IPS-NIHi7 (cell line): ENCODE results near the gene PLEKHO2.

Source experiments
- DNase-seq: peaks from one replicate; pipeline ENCODE4 v3.0.0; 2012; ENCODE audit warnings: mixed read lengths; ENCODE audit errors: extremely low spot score

PLEKHO2 gene

DNA sequence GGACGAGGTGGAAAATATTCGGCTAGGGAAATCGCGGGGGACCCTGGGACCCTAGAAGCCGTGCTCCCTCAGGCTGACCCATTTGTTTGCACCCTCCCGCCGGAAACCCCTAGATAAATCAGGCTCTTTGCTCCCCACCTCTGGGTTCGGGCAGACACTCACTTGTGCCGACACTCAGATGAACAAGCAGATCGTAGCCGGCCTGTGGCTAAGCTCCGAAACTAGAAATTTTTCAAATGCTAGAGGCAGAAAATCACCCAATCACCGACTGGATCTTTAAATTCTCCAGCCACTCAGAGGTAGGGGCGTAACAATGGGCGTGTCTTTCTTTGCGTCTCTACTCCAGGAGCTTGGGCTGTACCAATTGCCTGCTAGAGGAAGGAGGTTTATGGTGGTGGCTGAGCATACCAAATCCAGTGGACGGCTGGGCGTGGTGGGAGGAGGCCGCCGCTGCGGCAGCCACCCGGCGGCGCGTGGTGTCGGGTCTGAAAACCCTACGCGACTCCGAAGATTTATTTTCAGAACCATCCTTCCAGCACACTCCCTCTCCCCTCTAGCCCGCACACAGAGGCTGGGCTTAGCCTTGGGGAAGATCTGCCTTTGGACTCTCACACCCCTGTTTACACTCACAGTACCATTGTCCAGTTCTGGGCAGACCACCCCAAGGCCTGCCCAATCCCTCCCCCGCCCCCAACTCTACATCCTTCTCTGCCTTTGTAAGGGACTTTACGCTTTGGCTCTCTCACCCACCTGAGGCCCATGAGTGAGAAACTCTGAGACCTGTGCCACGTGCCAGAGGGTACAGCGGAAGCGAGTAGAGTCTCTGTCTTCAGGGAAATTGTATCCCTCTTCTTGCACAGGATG, 16.1 kb upstream of the PLEKHO2 start, which contains the start of gene PIF1:
Gene PIF1, minus strand, starts transcription at position 217 of the 864 bp plus-strand sequence. CDS start 1,312 bp downstream, outside the sequence.
- DNase-seq, result peak; percentile 86

GRCh38 chr15:64828985-64829384, 12.7 kb upstream of the PLEKHO2 start:
- DNase-seq, result no peak

GRCh38 chr15:64833690-64834089, 8.0 kb upstream of the PLEKHO2 start:
- DNase-seq, result no peak

DNA sequence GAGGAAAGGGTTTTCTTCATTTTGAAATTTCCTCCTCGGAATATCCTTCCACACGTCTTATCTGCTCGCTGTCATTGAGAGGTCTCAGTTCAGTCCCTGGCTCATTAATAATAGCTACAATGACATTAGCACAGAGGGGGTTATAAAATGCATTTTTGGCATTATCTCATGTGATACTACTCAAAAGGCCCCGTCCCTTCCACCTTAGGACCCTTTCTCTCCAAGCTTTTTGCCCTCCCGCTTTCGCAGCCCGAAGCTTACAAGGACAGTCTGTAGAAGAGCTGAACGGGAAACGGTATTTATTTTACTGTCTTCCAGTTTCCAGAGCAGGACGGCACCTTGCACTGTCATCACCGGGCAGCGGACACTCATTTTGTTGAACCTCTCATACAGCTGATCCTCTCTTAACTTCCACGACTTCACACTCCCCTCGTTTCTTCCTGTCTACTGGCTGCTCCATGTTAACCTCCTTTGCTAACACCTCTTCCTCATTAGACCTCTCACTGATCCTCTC, 5.6 kb upstream of the PLEKHO2 start:
- DNase-seq, result no peak

GRCh38 chr15:64837502-64837901, 4.2 kb upstream of the PLEKHO2 start:
- no peak for DNase-seq

DNA sequence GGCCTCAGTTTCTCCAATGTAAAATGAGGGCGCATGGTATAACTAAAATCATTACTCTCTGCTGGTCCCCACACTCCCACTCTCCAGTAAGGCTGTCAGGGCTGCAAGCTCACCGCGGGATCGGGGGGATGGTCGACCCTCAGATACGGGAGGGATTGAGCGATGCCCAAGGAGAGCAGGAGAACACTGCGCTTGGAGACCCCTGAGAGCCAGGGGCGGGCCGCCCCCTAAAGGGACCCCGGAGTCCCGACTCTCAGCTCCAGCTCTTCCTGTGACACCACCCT, 713 bp upstream of the PLEKHO2 start:
- DNase-seq, result no peak

DNA sequence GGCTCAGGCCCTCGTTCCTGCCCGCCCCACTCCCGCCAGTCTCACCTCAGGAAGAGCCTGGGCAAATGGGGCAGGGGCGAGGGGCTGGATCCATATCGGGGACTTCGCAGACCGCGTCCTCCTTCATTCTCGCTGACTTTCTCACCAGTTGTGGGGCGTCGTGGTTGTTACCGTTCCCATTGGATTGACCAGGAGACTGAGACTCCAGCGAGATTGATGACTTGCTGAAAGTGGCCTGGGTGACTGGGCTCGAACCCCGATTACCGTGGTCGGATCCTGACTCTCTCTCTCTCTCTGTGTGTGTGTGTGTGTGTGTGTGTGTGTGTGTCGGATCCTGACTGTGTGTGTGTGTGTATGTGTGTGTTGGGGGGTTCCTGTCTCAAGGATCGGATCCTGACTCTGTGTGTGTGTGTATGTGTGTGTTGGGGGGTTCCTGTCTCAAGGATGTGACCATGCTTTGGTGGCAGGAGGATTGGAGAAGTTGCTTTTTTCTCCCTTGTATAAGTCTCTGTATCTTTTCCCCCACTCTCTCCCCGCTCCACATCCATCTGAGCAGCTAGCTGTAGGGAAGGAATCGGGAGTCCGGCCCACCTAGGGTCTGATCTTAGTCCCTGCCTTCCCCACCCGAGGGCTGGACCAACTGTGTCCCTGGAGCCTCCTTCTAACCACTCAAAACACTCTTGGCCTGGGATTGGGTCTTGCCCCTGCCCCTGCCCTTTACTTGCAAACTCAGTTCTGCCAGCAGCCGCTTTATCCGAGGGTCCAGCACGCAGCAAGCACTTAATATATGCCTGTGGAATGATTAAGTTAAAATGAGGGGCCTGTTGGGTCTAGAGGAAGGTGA, 603 bp downstream of the PLEKHO2 start:
- no peak for DNase-seq

DNA sequence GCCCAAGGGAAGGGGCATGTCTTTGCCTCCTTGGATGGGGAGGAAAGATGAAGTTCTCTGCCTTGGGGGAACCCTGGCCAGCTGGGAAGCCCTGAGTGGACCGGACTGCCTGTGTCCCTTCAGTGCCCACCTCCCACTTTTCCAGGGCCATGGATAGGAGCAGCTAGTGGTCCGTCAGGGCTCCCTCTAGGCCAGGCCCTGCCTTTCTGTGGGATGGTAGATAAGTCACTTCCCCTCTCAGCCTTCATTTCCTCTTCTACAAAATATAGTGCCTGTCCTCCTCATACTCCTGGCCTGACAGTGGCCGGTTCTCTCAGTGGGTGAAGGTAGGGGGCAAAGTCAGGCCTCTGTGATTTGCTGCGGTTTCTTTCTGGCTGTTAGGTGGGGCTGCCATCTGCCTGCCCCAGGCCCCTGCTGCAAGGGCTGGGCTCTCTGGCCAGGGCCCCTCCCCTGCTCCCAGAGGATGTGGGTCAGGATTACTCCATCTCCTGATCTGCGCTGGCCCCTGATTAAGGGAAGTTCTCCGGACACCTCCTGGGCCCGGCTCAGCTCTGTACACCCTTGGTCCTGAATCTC, 1.4 kb downstream of the PLEKHO2 start:
- DNase-seq, result no peak

DNA sequence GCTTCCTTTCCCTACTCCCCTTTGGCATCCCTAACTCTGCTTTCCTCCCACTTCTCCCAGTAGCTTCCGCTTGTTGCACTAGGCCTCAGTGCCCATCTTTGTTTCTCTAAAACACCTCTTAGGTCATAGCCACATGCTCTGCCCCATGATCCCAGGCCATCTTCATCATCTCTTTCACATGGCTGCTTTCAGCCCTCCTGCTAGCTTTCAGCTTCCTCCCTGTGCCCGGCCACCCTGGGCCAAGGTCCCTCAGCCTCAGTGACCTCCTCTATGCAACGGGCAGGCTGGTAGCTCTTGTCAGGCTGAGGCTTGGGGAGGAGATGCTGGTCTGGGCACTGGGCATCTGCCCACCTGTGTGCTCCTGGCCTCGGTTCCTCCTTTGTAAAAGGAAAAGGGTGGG, 2.3 kb downstream of the PLEKHO2 start:
- DNase-seq, result no peak

GRCh38 chr15:64844576-64845145, 2.9 kb downstream of the PLEKHO2 start:
- DNase-seq, result no peak

DNA sequence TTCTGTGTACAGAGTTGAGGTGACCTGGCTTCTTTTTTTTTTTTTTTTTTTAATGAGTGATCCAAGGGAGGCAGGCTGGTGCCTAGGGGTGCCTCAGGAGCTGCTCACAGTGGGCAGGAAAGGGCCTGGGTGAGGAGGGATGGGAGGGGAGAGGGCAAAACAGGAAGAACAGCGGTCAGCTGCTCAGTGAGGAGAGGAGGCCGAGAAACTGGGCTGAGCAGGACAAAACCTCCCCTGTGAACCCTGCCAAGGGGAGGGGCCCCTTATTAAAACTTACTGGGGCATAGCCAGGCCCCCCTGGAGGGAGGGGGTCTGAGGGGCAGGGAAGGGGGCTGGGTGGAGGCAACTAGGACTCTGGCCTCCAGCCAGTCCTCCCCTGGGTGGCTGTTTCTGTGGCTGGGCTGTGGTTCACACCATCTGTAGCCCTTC, 3.5 kb downstream of the PLEKHO2 start:
- no peak for DNase-seq

- DNase-seq, result no peak
These were observed 4.3 kb downstream of the PLEKHO2 start for GRCh38 chr15:64845831-64846595.

GRCh38 chr15:64847016-64847415, 5.3 kb downstream of the PLEKHO2 start:
- DNase-seq, result no peak

DNA sequence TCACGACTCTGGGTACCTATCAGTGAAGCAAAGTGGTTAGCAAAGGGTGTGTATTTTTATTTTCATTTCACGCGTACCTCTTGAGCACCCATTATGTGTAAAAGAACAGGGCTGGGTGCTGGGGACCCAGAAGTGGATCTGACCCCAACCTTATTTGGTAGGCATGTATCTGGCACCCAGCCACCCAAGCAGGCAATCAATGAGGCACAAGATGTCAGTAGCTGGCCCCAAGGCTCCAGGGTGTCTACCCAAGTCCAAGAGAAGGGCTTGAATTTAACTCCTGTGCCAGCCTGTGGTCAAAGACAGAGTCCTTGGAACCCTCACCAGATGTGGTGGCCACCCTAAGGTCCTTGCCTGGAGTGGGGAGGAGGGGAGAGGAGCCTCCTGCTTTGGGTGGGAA, 5.7 kb downstream of the PLEKHO2 start:
- no peak for DNase-seq

DNA sequence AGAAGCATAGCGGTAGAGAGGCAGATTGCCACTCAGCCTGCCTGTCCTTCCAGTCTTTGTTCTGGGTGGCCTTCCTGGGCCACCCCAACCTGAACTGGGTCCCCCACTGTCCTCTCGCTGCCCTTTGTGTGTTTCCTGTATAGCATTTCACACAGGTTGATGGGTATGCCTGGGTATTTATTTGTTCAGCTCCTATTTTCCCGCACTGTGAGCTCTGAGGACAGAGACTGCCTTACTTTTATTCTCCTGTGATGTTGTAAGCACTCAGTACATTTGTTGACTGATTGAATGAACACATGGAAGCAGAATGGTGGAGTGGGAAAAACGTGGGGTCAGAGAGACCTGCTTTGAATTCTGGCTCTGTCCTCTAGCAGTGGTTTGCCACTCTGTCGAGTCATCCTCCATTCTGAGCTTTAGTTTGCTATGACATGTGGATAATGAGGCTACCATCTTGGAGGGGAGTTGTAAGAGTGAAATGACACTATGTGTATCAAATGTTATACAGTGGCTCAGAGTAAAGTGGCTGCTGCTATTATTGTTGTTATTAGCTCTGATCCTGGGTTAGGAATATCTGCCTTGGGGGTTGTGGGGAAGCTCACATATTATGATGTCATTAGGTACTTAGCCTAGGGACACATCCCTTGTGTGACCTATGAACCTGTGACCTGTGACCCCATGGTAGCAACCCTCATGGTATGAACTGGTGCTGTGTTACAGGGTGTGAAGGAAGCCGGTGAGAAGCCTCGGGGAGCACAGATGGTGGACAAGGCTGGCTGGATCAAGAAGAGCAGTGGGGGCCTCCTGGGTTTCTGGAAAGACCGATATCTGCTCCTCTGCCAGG, 6.4 kb downstream of the PLEKHO2 start:
- DNase-seq, result no peak

- no peak for DNase-seq
These were observed 9.2 kb downstream of the PLEKHO2 start for GRCh38 chr15:64850778-64851502.

DNA sequence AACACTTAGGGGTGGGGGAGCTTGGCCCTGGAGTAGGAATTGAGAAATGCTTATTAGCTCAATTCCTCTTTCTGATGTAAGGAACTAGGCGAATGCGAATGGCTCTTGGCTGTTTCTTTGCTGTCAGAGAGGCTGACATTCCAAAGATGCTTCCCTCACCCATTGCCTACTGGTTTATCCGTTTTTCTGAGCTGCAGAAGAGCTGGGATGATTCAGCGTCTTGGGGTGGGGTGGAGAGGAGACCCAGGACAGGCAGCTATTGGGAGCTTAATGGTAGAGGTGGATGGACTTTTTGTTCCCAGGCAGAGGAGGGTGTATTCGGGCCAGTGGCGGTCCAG, 9.8 kb downstream of the PLEKHO2 start:
- DNase-seq, result peak; percentile 54

GRCh38 chr15:64854041-64854440, 12.3 kb downstream of the PLEKHO2 start:
- DNase-seq, result no peak

DNA sequence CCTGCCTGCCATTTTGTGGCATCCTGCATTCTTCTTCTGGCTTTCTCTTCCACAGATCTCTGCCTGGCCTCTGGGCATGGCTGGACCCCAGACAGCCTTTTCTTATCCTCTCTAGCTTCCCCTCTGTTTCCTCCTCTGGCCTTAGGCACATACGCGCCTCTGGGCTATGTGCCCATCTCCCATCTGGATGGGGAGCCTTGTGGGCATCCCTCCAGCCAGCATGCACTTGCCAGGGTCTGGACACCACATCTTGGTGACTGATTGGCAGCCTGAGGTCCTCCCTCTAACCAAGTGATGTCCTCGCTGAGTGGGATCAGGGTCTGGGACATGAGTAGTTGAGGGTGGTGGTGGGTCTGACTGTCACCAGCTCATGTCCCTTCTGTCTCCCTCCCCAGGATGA, 12.8 kb downstream of the PLEKHO2 start:
- no peak for DNase-seq
